Measurements from ENCODE around the gene VPS8.

Gene VPS8, protein sequence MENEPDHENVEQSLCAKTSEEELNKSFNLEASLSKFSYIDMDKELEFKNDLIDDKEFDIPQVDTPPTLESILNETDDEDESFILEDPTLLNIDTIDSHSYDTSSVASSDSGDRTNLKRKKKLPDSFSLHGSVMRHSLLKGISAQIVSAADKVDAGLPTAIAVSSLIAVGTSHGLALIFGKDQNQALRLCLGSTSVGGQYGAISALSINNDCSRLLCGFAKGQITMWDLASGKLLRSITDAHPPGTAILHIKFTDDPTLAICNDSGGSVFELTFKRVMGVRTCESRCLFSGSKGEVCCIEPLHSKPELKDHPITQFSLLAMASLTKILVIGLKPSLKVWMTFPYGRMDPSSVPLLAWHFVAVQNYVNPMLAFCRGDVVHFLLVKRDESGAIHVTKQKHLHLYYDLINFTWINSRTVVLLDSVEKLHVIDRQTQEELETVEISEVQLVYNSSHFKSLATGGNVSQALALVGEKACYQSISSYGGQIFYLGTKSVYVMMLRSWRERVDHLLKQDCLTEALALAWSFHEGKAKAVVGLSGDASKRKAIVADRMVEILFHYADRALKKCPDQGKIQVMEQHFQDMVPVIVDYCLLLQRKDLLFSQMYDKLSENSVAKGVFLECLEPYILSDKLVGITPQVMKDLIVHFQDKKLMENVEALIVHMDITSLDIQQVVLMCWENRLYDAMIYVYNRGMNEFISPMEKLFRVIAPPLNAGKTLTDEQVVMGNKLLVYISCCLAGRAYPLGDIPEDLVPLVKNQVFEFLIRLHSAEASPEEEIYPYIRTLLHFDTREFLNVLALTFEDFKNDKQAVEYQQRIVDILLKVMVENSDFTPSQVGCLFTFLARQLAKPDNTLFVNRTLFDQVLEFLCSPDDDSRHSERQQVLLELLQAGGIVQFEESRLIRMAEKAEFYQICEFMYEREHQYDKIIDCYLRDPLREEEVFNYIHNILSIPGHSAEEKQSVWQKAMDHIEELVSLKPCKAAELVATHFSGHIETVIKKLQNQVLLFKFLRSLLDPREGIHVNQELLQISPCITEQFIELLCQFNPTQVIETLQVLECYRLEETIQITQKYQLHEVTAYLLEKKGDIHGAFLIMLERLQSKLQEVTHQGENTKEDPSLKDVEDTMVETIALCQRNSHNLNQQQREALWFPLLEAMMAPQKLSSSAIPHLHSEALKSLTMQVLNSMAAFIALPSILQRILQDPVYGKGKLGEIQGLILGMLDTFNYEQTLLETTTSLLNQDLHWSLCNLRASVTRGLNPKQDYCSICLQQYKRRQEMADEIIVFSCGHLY (N-terminal part only)

GRCh38 chr3:184811999-184812661 is at the start of gene VPS8:
Gene VPS8, plus strand, starts transcription at chr3:184812166. Its CDS starts 12,467 bp downstream, at chr3:184824633.
- peak; percentile 97 to 98 (median 98) for DNase-seq

DNA sequence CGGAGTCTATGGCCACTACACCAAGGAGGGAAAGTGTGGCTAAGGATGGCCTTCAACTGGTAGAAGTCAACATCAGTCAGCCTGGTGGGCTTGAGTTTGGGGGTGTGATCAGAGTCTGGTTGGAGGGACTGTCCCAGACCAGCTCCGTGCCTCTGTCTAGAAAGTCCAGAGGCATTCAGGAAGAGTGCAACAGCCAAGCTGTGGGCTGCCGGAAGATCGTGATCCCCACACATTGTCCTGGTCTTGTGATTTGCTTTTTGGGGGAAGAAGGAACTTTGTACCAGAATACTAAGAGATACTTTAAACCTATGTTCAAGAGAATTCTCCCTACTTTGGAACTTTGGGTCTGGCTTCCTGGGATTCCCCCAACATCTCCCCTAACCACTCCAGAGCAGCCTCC is 47.8 kb upstream of the VPS8 start:
- no peak for DNase-seq

DNA sequence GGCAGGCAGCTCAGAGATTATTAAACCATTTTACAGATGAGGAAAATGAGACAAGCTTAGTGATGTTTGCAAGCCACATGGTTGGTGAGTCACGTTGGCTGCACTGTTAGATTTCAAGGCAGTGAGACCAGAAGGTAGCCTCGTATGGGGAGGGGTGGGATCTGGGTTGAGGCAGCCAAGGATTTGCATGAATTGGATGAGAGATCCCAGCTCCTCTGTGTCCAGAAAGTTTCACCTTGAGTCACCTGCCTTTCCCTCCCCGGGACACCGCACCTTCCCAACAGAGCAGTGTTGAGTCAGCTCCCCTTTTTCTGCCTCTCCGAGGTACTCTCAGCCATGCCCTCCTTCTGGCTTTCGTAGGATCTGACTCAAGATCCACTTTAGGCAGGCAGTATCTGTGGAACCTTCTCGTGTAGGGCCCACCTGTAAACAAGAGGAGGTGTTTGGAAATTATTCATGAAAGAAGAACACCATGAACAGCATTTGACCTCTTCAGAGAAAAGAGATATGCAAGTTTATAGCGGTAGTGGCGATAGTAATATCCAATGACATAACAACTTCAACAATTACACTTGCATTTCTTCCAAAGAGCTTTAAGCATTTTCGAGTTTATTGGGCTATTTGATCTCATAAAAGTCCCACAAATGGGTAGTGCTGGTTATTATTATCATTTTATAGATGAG is 46.8 kb upstream of the VPS8 start:
- peak in 2 of 3 donors; percentile 38 to 49 for DNase-seq

DNA sequence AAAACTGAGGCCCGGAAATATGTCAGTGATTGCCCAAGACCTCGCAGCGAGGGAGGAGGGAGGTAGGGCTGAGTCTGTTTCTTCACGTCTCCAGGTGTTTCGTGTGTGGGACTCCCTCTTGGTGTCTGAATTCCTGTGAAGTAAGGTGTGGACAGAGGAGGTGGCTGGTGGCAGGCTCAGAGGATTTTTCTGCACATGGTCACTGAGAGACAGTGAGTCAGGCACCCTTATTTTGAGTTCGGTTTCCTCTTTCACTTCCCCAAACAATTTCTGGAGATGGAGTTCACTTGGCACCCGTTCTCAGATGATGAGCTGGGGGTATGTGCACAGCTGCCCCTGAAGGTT is 46.3 kb upstream of the VPS8 start:
- peak; percentile 81 to 91 (median 87) for DNase-seq

DNA sequence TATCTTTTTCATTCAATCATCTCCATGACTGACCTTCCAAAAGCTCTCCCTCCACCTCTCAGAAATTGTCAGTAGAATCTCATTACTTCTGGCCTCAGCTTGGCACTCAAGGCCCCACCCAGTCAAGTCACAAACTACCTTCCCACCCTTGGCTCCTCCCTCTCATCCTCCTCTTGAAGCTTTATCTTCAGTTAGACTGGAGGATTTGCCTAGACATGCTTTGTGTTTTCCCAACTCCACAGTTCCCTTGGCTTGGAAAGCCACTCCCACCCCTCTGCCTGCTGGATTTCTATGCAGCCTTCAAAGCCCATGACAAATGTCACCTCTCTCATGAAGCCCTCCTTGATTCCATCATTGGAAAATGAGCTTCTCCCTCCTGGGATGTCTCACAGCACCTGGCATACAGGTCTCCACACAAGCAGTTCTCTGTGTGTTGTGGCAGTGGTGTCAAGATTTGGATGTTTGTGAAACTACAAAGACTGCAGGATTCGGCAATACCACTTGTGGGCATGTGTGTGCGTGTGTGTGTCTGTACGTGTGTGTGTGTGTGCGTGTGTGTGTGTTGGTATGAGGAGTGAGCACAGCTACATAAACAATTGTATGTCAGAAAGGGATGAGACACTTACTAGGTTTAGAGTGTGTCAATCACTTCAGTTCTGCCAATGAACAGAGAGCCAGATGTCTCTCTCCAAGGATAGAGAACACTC is 45.3 kb upstream of the VPS8 start:
- no peak for DNase-seq

DNA sequence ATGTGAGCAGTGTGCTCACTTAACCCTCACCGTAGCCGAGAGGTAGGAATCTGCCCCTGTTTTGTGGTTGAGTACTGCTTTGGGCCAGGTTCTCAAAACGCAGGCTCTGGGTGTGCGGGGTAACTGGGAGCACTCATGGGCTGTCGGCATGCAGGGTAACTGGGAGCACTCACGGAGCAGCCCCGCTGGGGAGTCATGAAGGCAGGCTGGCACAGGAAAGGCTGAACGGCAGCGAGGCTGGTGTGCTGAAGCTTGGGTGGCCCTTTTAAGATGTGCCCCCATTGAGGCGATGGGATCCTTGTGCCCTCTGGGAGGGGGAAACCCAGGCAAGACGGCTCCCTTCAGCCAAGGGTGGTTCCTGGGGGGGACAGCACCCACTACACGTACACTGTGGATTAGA is 44.6 kb upstream of the VPS8 start:
- no peak for DNase-seq

- peak in 2 of 3 donors; percentile 22 to 35 for DNase-seq
Measured at GRCh38 chr3:184769382-184770170, 42.4 kb upstream of the VPS8 start.

DNA sequence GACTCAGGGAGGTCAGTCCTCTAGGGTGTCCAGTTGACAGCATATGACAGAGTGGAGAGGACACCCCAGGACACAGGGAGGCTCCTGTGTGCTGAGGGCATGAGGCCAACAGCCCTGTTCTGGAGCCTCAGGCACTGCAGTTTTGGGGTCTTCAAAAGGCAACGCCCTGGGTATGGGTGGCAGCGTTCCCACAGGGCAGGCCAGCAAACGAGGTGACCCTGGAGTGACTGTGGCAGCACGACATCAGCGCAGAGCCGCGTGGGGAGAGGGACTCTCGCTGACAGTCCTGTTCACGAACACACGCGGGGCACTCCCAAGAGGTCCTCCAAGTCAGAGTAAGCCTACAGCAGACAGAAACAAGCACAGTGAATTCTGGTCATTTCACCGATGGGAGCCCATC is 41.4 kb upstream of the VPS8 start:
- DNase-seq, result no peak

DNA sequence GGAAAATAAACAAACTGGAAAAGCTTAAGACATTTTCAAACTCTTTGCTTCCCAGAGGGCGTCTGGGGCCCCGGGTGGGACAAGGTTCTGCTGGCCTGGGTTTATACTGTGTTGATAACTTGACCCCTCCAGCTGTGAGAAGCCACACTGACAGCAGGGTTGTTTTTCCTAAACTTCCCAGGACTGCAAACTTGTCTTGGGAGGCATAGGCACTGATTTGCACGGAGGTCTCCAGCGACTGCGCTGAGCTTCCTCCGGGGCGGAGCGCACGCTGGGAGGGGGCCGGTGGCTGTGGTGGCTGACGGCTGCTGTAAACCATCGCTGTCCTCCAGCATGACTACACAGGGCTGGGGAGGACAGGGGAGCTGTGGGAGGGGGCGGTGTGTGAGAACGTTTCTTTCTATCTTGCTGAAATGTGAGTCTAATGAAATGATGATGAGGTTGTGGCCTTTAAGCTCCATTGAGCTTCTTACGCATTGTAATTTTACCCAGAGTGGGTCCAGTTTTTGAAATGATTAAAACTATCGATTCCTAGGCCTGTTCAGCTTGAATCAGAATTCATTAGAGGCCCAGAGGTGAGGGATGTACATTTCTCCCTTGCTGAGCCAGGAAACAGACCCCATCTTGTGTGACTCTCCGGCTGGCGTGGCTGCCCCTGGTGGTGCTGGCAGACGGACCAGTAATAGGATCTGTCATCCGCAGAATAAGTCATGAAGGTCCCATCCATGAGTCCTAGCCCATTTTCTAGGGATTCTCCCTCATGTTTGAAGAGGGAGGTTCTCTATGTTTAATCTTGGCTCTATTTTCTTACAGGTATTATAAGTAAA is 40.5 kb upstream of the VPS8 start:
- no peak for DNase-seq

DNA sequence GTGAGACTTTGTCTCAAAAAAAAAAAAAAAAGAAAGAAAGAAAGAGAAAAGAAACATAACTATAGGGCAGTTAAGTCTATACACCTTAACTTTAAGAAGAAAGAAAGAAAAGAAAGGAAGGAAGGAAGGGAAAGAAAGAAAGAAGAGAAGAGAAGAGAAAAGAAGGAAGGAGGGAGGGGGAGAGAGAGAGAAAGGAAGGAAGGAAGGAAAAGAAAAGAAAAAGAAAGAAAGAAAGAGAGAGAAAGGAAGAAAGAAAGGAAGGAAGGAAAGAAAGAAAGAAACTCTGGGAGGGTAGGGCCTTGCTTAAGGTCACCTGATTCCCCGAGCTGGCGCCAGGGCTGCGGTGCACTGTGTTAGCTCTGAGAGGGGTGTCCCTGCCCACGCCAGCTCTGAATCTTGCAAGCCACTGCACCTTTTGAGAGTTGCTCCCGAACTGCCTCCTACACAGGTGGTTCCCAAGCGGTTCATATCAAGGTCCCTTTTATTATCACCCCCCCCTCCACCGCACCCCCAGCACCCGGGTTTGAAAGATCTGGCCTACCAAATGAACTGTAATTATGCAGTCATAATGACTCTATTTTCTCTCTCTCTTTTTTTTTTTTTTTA is 39.2 kb upstream of the VPS8 start:
- DNase-seq, result no peak

DNA sequence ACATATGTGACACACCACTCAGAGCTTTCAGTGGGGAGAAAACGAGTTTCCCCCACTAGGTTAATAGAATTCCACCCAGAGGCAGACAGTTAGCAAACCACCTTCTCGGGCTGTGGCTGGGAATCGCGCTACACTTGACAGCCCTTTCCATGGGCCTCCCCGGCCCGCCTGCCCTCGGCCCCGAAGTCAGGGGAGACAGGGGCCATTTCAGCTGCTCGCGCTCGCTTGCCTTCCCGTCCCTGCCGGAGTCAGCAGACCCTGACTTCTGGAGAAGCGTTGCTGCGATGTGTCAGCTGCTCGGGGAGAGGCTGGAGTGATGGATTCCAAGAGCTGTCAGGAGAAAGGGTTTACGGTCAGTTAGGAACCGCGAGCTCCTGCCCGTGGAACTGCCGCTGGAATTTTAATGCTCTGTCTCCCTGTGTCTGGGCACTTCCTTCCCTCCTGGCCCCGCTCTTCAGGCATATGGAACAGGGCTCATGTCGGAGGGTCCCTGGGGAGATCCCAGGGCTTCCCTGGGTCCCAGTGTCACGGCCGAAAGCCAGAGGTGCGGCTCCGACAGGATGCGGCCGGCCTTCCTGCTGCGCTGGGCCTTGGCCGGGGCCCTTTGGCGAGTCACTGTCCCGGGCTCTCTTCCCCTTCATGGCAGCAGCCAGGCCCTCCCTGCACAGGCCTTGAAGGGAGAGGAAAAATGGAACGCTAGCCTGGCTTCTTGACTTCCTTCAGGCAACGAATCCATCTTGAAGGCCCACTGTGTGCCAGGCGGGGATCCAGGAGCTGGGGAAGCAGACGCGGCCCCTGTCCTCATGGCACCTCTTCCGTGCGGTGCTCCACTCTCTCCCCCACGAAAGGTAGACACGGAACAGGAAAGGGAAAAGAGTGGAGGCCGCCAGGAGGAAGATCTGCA is 38.4 kb upstream of the VPS8 start:
- DNase-seq, result no peak

DNA sequence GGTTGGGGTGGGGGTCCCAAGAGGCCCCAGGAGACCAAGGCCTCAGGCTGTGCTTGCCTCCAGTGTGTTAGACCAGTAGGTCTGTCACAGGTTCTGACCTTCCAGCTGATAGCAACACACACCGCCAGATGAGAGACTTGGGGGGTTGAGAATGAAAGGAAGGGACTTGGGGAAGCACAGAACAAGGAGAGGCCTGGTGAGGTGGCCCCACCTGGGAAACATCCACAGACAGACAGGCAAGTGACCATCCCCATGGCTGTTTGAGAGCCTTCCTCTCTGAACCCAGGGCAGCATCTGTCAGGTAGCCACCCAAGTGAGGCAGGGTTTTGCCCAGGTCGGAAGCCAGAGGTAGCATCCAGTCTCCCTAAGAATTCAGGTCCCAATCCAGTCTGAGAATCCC is 35.0 kb upstream of the VPS8 start:
- DNase-seq, result no peak

DNA sequence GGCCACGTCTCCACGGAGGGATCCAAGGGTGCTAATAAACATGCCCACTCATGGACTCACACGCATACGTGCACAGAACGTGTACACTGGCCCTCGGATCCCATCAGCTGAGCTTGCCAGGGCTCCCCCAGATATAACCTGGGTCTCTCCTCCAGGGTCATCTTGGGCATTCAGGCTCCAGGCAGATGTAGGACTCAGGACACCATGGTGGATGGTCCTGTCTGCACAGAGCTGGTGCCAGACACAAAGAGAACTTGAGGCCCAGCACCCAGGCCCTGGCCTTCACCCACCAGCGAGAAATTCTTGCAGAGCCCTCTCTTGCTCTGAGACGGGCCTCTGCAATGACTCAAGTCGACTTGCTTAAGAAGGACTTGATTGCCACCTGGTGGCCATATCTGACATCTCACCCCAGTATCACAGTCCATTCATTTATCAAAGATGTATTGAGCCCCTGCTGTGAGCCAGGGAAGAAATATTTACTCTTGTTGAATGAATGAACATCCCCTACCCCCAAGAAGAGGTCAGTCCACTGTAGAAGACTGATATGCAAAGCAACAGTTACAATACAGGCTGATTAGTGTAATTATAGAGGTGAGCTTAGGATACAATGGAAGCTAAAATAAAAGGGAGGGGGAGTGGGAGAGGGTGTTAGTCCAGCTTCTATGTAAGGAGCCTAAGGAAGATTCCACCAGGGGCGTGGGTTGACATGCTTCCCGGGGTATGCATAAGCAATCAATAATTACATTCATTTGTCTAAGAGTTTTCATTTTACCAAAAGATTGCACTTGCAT is 34.2 kb upstream of the VPS8 start:
- DNase-seq, result peak; percentile 93 to 95 (median 94)

DNA sequence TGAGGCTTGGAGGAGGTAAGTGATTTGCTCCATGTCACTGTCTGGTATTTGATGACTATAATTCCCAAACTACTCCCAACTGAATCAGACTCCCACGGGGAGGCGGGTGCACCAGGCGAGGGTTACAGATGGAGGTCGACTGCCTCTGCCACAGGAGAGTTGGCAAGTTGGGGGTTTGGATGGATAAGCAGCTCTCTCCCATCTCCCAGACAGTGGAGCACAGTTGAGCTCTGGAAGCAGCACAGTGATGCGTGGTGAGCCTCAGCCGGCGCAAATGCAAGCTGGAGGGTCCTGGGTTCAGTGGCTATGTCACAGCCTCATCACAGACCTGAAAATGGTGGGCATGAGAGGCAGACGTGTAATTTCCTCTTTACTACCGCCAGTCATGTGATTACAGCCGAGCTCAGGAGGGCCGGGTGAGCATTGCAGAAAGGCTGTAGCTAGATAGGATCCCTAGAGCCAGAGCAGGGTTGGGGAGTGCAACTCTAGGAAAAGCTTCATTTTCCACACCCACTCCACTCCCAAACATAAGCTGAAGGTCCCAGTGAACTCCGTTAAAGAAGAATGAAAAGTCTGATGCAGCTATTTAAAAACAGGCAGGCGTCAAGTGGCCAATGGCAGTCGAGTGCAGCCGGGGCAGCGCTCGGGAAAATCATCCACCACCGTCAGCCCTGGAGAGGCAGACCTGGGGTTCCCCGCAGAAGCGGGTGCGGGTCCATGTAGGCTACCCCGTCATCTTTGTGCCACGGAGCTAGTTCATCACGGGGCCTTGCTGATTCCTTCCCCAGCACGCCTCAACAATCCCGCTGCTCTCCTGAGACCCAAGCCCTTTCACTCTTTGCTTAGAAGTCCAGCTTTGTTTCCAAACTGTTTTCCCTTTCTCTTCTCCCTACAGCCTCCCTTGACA is 33.3 kb upstream of the VPS8 start:
- no peak for DNase-seq

DNA sequence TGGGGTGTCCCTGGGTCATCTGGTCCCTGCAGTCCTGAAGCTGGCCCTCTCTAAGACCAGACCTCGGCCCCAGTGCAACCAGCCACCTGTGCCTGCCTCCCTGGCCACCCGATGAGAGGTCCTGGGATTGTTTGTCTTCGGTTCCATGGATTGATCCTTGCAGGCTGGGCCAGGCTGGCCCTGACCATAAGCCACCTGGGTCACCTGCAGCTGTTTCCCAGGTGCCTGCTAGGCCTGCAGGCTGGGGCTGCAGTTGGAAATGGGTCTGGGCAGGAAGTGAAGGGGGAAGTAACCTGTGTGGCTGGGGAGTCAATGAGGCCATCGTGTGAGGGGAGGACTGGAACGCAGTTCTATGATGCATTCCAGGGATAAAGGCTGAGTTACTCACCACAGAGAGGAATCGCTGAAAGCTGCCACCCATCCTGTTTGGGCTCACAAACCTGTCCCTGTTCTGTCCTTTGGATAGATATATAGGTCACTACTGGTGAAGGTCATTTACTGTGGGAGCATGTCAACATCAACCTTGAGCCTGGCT is 30.9 kb upstream of the VPS8 start:
- DNase-seq, result no peak

- no peak for DNase-seq
Measured at GRCh38 chr3:184781801-184782200, 30.2 kb upstream of the VPS8 start.
